GM15510 (cell line): ENCODE data around the gene KEL.

Source experiments
- POLR2A ChIP-seq: IDR thresholded peaks from 3 replicates; pipeline ENCODE4 v1.6.1; 2011; ENCODE audit warnings: borderline replicate concordance; ENCODE audit not compliant: insufficient read length; ENCODE audit errors: extremely low read depth

KEL gene

GRCh38 chr7:142943706-142944268 lies 18.4 kb downstream of the KEL start:
- no peak for TF ChIP-seq POLR2A

- no peak for TF ChIP-seq POLR2A
These were observed 19.4 kb downstream of the KEL start for GRCh38 chr7:142942746-142943145.

- TF ChIP-seq POLR2A, result no peak
These were observed 20.6 kb downstream of the KEL start for GRCh38 chr7:142941541-142941940.

GRCh38 chr7:142940966-142941535 lies 21.1 kb downstream of the KEL start:
- no peak for TF ChIP-seq POLR2A

GRCh38 chr7:142939226-142939910 lies 22.8 kb downstream of the KEL start, which contains the start of gene LLCFC1:
LLCFC1 (plus strand) TSS chr7:142939484; CDS start chr7:142939622, 138 bp downstream.
- no peak for TF ChIP-seq POLR2A

- no peak for TF ChIP-seq POLR2A
These were observed 23.6 kb downstream of the KEL start for GRCh38 chr7:142938611-142939010.

GRCh38 chr7:142935941-142936565 lies 26.1 kb downstream of the KEL start:
- no peak for TF ChIP-seq POLR2A

GRCh38 chr7:142934056-142934455 lies 28.1 kb downstream of the KEL start:
- no peak for TF ChIP-seq POLR2A

- TF ChIP-seq POLR2A, result no peak
These were observed 28.5 kb downstream of the KEL start, which contains the start of gene TRPV5 for GRCh38 chr7:142933624-142934023. TRPV5 (minus strand) TSS chr7:142933746; CDS start chr7:142933459, 287 bp downstream.

- no peak for TF ChIP-seq POLR2A
These were observed 29.1 kb downstream of the KEL start for GRCh38 chr7:142933092-142933475.

- TF ChIP-seq POLR2A, result no peak
These were observed 29.6 kb downstream of the KEL start for GRCh38 chr7:142932386-142933091.

- no peak for TF ChIP-seq POLR2A
These were observed 31.9 kb downstream of the KEL start for GRCh38 chr7:142930126-142930730.

- TF ChIP-seq POLR2A, result no peak
These were observed 34.2 kb downstream of the KEL start for GRCh38 chr7:142927949-142928348.

- no peak for TF ChIP-seq POLR2A
These were observed 34.9 kb downstream of the KEL start for GRCh38 chr7:142927085-142927745.

- no peak for TF ChIP-seq POLR2A
These were observed 36.8 kb downstream of the KEL start for GRCh38 chr7:142925413-142925812.

GRCh38 chr7:142923391-142923790 lies 38.8 kb downstream of the KEL start:
- no peak for TF ChIP-seq POLR2A
